K562 (cell line): ENCODE data around the gene FOXJ1. TPM values are rescaled to one million over a fixed set of nuclear protein-coding genes. Genes with fewer than 3 reads are reported as not detected.

ENCODE experiments used
- ATF7 ChIP-seq: fragments of 450-650 bp; IDR thresholded peaks from 2 replicates; pipeline ENCODE4 v1.7.1; 2014; ENCODE audit warnings: mild to moderate bottlenecking, moderate library complexity
- CTBP1 ChIP-seq: fragments of 450-650 bp; IDR thresholded peaks from 2 replicates; pipeline ENCODE4 v1.6.1; 2016; ENCODE audit warnings: borderline replicate concordance
- FOXK2 ChIP-seq, 2 experiments: fragments of 450-650 bp; IDR thresholded peaks in 1 of 2; conservative IDR thresholded peaks in 1 of 2; 2 replicates each; pipeline ENCODE4 v1.6.1; 2016; ENCODE audit warnings: low read depth in 2 of 2, mild to moderate bottlenecking in 1 of 2
- FOXP4 ChIP-seq: sonication (generic); formaldehyde crosslinking; IDR thresholded peaks from 2 replicates; pipeline ENCODE4 v1.8.0; 2022; ENCODE audit warnings: mild to moderate bottlenecking, missing genetic modification reagents, borderline replicate concordance
- MAX ChIP-seq: sonication (generic); formaldehyde crosslinking; IDR thresholded peaks from 2 replicates; pipeline ENCODE4 v1.9.0; 2022; ENCODE audit warnings: mild to moderate bottlenecking, missing genetic modification reagents
- MNT ChIP-seq, 2 experiments: fragments of 450-650 bp; conservative IDR thresholded peaks; 2 replicates each; pipeline ENCODE4 v1.6.1; 2017; ENCODE audit warnings: mild to moderate bottlenecking in 2 of 2, moderate library complexity in 2 of 2
- NCOA6 ChIP-seq: fragments of 450-650 bp; IDR thresholded peaks from 2 replicates; pipeline ENCODE4 v1.6.1; 2017; ENCODE audit warnings: mild to moderate bottlenecking
- NCOR1 ChIP-seq: fragments of 450-650 bp; IDR thresholded peaks from 2 replicates; pipeline ENCODE4 v1.6.1; 2016; ENCODE audit warnings: mild to moderate bottlenecking, moderate library complexity
- NEUROD1 ChIP-seq: fragments of 150-350 bp; IDR thresholded peaks from 2 replicates; pipeline ENCODE4 v1.6.1; 2014; ENCODE audit warnings: borderline replicate concordance, low read length, low read depth; ENCODE audit not compliant: partially characterized antibody
- PHTF2 ChIP-seq: fragments of 250-450 bp; sonication (Bioruptor Pico); IDR thresholded peaks from 2 replicates; pipeline ENCODE4 v1.5.0; 2021; ENCODE audit warnings: mild to moderate bottlenecking
- PTRF ChIP-seq: fragments of 450-650 bp; IDR thresholded peaks from 2 replicates; pipeline ENCODE4 v1.6.1; 2016; ENCODE audit warnings: mild to moderate bottlenecking, missing genetic modification characterization, missing compliant biosample characterization
- RNF219 ChIP-seq: fragments of 250-450 bp; sonication (Bioruptor Pico); IDR thresholded peaks from 2 replicates; pipeline ENCODE4 v1.5.0; 2022; ENCODE audit warnings: mild to moderate bottlenecking
- SETDB1 ChIP-seq: IDR thresholded peaks from one replicate; pipeline ENCODE4 v1.6.1; 2012; ENCODE audit warnings: low read length, control low read depth, inconsistent platforms
- SMC3 ChIP-seq: conservative IDR thresholded peaks from 2 replicates; pipeline ENCODE4 v1.6.1; 2011; ENCODE audit warnings: low read depth, low read length, improper control_type of control experiment; ENCODE audit not compliant: insufficient read depth
- SRSF7 ChIP-seq: fragments of 200-400 bp; formaldehyde crosslinking; optimal IDR thresholded peaks from 2 replicates; pipeline ENCODE3; 2017; ENCODE audit warnings: mild to moderate bottlenecking, low read depth, low read length
- TFAP4 ChIP-seq: sonication (generic); formaldehyde crosslinking; IDR thresholded peaks from 2 replicates; pipeline ENCODE4 v1.8.0; 2022; ENCODE audit warnings: missing genetic modification reagents, mild to moderate bottlenecking, moderate library complexity, borderline replicate concordance
- ZBTB34 ChIP-seq: fragments of 250-450 bp; sonication (Bioruptor Pico); IDR thresholded peaks from 2 replicates; pipeline ENCODE4 v1.8.0; 2021; ENCODE audit warnings: mild to moderate bottlenecking, moderate library complexity
- ZNF133 ChIP-seq: fragments of 250-450 bp; sonication (Bioruptor Pico); IDR thresholded peaks from 2 replicates; pipeline ENCODE4 v1.4.0; 2020; ENCODE audit warnings: mild to moderate bottlenecking
- ZNF253 ChIP-seq: fragments of 250-450 bp; sonication (Bioruptor Pico); conservative IDR thresholded peaks from 2 replicates; pipeline ENCODE4 v1.6.1; 2021; ENCODE audit warnings: mild to moderate bottlenecking
- polyA plus RNA-seq, 8 experiments: library from polyadenylated mRNA; depleted of rRNA in 4 of 8; stranded (reverse) in 5 of 8; unstranded in 3 of 8; fragments of >200 nt; fragmentation: Nextera tagmentation in 2 of 8; fragmentation: Illumina TruSeq in 1 of 8; extraction: Ambion mirVana in 2 of 8; extraction: Trizol in 1 of 8; gene quantifications; 2 replicates each; pipeline versions ENCODE4 v1.2.1 to v1.2.3, GENCODE V29; 2011 to 2014; ENCODE audit warnings: inconsistent platforms in 1 of 8, missing spikeins in 1 of 8
- total RNA-seq, 7 experiments: library from RNA; depleted of rRNA in 6 of 7; stranded (reverse); fragments of >200 nt in 6 of 7; fragmentation: Illumina TruSeq in 2 of 7; extraction: Trizol in 2 of 7; gene quantifications; 2 replicates each; pipeline versions ENCODE4 v1.2.1 to v1.2.3, GENCODE V29; 2011 to 2021; ENCODE audit warnings: low replicate concordance in 1 of 7

Gene FOXJ1
- total and polyA plus RNA-seq, 9 of the 15 experiments (the other 6 are each of a cell fraction or from before 2014, with no cell fraction given) = 0.07 TPM; not detected in 8

GRCh38 chr17:76124582-76125390, 16.3 kb downstream of the FOXJ1 start (continued):
- TF ChIP-seq MNT (conservative IDR thresholded peaks at IDR 0.05) = no peak
- TF ChIP-seq NEUROD1 = no peak
- TF ChIP-seq ZNF133 (CRISPR knock-in tag) = no peak
- no peak for TF ChIP-seq NCOA6
- no peak for TF ChIP-seq RNF219 (CRISPR knock-in tag)
- no peak for TF ChIP-seq PTRF (tag)
- peak; percentile 46; the same call in 1 of the 2 replicates for TF ChIP-seq CTBP1
- no peak for TF ChIP-seq NCOR1
- no peak for TF ChIP-seq FOXP4 (CRISPR knock-in tag)
- TF ChIP-seq SETDB1 = no peak
- no peak for TF ChIP-seq PHTF2 (CRISPR knock-in tag)
- no peak for TF ChIP-seq TFAP4 (CRISPR knock-in tag)
- TF ChIP-seq FOXK2 (conservative IDR thresholded peaks at IDR 0.05 in 1 of 2, IDR thresholded peaks at IDR 0.05 in 1 of 2; ENCODE audit: low read depth in 2 of 2) = no peak
- no peak for TF ChIP-seq SRSF7
- no peak for TF ChIP-seq ATF7
- TF ChIP-seq SMC3 = peak; percentile 29; the same call in 1 of the 2 replicates
- TF ChIP-seq ZBTB34 = no peak
- TF ChIP-seq MAX (CRISPR knock-in tag) = peak; percentile 26; the same call in 1 of the 2 replicates
- no peak for TF ChIP-seq ZNF253 (CRISPR knock-in tag)
